NK-92 (cell line): ENCODE results near the gene GALNT17.
"Not testable (repeated sequence)": the region's sequence is repeated elsewhere in the genome, so short reads cannot be mapped to it uniquely, and the experiment has no call there.

ENCODE experiments used
- DNase-seq: peaks from one replicate; lab custom pipeline; 2025; ENCODE audit not compliant: unreplicated experiment; lab: John Stamatoyannopoulos, UW

Gene GALNT17

GRCh38 chr7:71165708-71166107, 33.8 kb downstream of the GALNT17 start:
- no peak for DNase-seq

DNA sequence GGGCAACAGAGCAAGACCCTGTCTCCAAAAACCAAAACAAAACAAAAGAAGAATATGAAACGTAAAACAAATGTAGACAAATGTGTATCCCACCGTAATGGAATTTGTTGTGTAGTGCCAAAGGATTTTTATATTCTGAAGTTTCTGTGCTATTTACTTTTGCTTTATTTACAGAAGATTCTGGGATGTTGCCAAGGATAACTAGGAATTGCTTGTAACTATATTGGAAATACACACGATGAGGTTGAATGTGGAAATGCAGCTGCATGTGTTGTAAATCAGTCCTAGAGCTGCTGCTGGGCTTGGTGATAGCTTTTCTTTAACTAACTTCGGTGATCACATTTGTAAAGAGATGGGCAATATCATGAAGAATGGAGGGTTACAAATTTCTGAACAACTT, 39.5 kb downstream of the GALNT17 start:
- DNase-seq, result no peak

DNA sequence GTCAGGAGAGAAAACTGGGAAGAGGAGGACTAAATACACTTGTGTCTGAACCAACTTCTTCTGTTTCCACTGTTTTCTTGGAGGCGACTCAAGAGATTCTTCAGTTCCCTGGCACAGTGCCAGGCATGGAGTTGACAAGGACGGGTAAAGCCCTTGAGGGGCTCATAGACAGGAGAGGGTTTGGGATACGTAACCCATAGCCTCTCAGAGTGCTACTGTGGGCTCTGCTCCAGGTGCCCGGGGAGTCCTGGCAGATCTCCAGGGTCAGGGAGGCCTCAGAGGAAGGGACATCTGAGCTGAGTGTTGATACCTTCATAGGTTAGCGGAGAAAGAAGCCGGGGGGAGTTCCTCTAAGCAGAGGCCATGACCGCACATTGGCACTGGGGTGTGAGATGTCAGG, 42.0 kb downstream of the GALNT17 start:
- no peak for DNase-seq

DNA sequence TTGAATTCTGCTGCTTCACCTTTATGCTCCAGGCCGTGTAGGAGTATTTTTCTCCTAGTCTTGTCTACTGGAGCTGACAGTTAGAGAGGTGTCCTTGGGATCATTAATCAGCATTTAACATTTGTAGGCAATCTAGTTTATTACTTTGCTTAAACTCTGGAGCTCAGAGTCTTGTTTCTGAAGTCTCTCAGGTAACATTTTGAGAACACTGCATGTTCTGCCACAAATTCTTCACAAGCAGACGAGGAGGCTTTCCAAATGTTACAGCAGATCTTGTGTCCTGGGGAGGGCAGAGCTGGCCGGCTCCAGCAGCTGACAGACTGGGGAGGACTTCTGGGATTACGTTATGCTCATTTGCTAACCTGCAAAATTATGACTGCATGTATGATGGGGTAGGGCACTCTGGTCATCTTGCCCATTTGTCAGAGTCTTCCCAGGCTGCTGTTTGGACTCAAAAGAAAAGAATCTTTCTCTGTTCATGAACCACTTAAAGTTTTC, 50.5 kb downstream of the GALNT17 start:
- no peak for DNase-seq

DNA sequence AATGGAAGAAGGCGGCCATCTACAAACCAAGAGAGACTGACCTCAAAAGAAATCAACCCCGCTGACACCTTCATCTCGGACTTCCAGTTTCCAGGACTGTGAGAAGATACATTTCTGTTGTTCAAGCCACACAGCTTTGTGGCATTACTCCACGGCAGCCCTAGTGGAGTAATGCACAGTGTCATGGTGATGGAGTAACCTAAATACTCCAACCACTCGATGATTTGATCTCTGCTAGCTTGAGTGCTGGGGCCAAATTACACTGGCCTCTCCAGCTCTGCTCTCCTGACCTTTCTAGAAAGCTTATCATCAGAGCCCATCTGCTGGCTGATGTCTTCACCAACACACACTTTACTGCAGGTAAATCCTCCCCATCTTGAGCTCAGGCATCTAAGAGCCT, 52.2 kb downstream of the GALNT17 start:
- DNase-seq, result no peak

DNA sequence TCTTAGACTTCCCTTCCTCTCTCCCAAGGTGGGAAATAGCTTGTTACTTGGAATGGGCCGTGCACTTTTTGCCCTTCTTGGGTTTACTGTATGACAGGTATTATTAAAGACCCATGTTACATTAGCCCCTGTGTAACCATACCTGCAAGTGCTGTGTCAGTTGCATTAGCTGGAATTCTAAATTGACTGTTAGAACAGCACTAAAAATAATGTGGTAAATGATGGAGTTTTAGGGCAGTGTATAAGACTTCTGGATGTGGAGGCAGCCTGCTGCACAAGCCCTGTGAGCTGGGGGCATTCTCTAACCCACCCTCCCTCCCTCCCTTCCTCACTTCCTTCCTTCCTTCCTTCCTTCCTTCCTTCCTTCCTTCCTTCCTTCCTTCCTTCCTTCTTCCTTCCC, 52.7 kb downstream of the GALNT17 start:
- DNase-seq, result no peak

DNA sequence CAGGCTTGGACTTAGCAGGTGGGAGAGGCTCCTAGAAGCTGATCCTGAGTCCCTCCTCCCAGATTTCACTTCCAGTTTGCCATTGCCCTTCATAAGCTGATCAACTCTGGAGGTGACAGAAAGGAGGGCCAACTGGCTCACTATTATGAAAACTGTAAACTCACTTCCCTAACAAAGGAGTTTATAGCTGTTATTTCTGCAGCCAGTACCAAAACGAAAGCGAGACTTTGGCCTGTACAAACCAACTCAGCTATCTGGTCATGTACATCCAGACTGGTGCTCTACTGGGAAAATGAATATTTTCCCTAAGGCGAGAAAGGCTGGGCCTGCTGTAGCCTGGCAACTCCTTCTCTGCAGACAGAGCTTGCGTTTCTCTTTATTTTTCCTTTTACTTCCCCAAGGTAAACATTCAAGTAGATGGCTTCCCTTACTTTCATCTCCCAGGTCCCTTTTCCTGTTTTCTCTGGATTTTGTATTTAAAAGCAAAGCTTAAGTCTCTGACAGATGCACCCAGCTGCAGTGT, 54.7 kb downstream of the GALNT17 start:
- DNase-seq, result no peak

GRCh38 chr7:71191771-71192170, 59.8 kb downstream of the GALNT17 start:
- no peak for DNase-seq

- no peak for DNase-seq
Measured at GRCh38 chr7:71193099-71193810, 61.3 kb downstream of the GALNT17 start.

DNA sequence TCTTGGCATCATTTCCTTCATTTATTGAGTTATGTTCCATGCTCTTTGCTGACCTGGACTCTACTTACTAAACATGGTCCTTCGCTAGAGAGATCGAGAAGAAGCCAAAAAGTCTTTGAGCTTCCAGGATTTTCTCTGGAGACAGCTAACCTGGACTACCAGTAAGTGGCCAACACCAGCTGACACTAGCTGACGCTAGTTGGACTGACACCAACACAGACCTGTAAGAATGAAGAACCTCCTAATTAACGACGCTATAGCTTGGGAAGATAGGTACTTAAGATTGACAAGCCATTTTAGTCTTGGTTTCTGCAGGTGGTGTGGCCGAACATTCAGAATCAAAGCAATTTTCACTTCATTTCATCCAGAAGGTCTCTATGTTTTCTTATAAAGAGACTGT, 66.4 kb downstream of the GALNT17 start:
- DNase-seq, result no peak

DNA sequence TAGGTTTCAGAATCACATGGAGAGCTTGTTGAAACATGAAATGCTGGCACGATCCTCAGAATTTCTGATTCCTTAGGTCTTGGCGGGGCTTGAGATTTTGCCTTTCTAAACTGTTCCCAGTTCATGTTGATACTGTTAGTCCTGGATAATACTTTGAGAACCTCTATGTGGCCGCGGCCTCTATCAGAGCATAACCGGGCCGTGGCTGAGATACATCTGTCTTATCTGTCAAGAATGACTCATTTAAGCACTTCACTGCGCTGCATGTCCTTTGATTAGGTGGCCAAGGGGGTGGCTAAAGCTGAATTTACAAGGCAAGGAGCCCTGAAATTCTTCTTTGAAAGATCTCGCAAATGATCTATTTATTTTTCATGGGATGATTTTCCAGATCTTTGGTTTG, 66.9 kb downstream of the GALNT17 start:
- DNase-seq, result no peak

DNA sequence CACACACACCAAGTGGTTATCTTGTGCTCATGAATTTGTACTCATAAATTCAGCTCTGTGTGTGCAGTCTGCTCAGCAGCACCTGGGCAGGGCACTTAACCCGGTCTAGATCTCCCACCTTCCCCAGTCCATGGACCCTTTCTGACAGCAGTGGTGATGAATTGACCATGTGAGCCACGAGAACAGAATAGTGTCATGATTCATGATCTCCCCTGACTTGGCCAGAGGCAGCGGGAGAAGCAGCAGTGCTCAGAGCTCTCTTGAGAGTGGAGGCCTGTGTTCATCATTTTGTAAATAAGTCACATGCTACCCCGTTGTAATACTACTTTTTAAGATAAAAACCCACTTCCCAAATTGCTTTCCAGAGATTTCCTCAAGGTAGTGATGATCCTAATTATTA, 74.2 kb downstream of the GALNT17 start:
- no peak for DNase-seq

- no peak for DNase-seq
Measured at GRCh38 chr7:71208881-71209280, 76.9 kb downstream of the GALNT17 start.

DNA sequence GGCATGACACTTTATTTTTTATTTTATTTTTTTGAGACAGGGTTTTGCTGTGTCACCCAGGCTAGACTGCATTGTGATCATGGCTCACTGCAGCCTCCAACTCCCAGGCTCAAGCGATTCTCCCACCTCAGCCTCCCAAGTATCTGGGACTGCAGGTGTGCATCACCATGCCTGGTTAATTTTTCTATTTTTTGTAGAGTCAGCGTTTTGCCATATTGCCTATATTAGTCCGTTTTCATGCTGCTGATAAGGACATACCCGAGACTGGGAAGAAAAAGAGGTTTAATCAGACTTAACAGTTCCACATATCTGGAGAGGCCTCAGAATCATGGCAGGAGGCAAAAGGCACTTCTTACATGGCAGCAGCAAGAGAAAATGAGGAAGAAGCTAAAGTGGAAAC, 77.5 kb downstream of the GALNT17 start:
- DNase-seq, result not testable (repeated sequence)

- no peak for DNase-seq
Measured at GRCh38 chr7:71210220-71210619, 78.3 kb downstream of the GALNT17 start.

DNA sequence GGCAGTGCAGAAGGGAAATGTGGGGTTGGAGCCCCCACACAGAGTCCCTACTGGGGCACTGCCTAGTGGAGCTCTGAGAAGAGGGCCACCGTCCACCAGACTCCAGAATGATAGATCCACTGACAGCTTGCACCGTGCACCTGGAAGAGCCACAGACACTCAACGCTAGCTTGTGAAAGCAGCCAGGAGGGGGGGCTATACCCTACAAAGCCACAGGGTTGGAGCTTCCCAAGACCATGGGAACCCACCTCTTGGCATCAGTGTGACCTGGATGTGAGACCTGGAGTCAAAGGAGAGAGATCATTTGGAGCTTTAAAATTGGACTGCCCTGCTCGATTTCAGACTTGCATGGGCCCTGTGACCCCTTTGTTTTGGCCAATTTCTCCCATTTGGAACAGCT, 80.5 kb downstream of the GALNT17 start:
- not testable (repeated sequence) for DNase-seq

DNA sequence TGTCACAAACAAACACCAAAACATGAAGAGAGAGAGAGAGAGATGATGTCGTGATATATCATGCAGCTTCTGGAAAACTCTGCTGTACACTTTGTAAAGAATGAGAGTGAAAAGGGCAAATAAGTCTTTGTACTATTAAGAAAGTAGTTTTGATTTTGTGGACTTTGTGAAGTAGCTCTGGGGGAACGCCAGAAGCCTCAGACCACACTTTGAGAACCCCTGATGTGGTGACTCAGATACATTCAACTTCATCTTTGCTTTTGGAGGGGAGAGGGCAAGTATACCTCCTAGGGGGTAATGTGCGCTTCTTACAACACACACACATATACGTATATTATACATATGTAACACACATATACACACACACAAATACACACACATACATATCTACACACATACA, 84.3 kb downstream of the GALNT17 start:
- no peak for DNase-seq

- DNase-seq, result no peak
Measured at GRCh38 chr7:71220210-71220695, 88.3 kb downstream of the GALNT17 start.

- no peak for DNase-seq
Measured at GRCh38 chr7:71221049-71221448, 89.1 kb downstream of the GALNT17 start.

GRCh38 chr7:71221549-71221948, 89.6 kb downstream of the GALNT17 start:
- no peak for DNase-seq

DNA sequence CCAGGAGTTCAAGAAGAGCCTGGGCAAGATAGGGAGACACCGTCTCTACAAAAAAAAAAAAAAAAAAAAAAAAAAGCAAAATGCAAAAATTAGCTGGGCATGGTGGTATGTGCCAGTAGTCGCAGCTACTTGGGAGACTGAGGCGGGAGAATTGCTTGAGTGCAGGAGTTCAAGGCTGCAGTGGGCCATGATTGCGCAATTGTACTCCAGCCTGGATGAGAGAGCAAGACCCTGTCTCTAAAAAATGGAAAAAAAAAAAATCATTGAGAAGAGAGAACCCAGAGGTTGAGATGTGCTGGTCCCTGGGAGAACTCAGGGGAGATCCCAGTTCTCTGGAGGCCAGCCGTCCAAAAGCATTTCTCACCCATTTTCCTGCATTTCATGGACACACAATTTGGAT, 95.2 kb downstream of the GALNT17 start:
- DNase-seq, result no peak

DNA sequence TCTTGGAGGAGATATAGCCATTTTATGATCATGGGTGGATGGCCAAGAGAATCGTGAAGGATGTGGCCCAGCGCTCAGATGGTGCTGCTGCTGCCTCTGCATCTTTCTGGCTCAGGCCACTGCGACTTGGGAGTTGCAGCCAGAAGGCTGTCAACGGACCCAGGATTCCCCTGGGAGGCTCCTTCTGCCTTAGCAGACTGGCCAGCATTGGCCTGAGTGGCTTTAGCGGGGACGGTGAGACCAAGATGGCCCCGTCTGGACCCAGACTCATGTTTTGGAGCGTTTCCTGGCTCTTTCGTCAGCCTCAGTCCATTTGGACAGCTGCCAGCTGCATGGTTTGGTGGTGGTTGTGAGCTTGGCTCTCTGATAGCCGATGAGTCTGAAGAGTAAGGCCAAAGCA, 97.2 kb downstream of the GALNT17 start:
- no peak for DNase-seq

GRCh38 chr7:71229699-71230098, 97.8 kb downstream of the GALNT17 start:
- DNase-seq, result no peak
